ENCODE data around the gene FAM124A. TPM values are rescaled to one million over a fixed set of nuclear protein-coding genes. Genes with fewer than 3 reads are reported as not detected.

The FAM124A gene
- total and polyA plus RNA-seq, 2 donors from 2014 or later = 3.5 to 7.7 TPM

DNA sequence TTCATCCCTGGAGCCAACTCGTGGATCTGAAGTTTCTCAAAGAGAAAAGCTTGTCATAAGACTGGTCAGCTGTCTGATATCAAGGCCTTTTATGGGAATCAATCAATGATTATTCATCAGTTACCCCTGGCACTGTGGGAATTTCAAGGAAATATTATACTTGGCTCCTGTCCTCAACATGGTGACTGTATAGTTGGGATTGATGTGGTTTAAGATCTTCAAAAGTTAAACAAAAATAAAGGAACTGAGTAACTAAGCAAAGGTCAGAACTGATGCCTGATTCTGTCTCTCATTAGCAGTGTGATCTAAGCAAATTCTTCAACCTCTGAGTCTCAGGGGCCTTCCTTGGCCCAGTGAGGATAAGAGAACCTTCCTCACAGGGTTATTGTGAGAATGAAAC, 95.1 kb downstream of the FAM124A start:
- TF ChIP-seq, protein P1, sequence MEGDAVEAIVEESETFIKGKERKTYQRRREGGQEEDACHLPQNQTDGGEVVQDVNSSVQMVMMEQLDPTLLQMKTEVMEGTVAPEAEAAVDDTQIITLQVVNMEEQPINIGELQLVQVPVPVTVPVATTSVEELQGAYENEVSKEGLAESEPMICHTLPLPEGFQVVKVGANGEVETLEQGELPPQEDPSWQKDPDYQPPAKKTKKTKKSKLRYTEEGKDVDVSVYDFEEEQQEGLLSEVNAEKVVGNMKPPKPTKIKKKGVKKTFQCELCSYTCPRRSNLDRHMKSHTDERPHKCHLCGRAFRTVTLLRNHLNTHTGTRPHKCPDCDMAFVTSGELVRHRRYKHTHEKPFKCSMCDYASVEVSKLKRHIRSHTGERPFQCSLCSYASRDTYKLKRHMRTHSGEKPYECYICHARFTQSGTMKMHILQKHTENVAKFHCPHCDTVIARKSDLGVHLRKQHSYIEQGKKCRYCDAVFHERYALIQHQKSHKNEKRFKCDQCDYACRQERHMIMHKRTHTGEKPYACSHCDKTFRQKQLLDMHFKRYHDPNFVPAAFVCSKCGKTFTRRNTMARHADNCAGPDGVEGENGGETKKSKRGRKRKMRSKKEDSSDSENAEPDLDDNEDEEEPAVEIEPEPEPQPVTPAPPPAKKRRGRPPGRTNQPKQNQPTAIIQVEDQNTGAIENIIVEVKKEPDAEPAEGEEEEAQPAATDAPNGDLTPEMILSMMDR (IDR thresholded peaks at IDR 0.05; ENCODE audit: borderline replicate concordance, extremely low read depth, insufficient read depth) = no peak
- Histone ChIP-seq H3K9ac (ENCODE audit: low read length in 3 of 3) (no peak overlapping the region), H3K4me1 (ENCODE audit: control insufficient read depth in 2 of 3, insufficient read depth in 2 of 3, low read depth in 1 of 3, low read length in 3 of 3) (peaks cover 0 to 4% (median 0%) of the 10 kb centered on the region in 3 donors), H3K4me3 (ENCODE audit: low read length in 3 of 3) (no peak overlapping the region), H3K9me3 (ENCODE audit: control insufficient read depth in 2 of 3, insufficient read depth in 1 of 3, low read length in 3 of 3) (no peaks in the 10 kb centered on the region), H3K27ac (ENCODE audit: low read depth in 2 of 2, low read length in 2 of 2) (no peak overlapping the region), H3K27me3 (ENCODE audit: control insufficient read depth, insufficient read depth, low read length) (no peaks in the 10 kb centered on the region), H3K36me3 (ENCODE audit: control insufficient read depth in 2 of 3, insufficient read depth in 3 of 3, low read length in 3 of 3) (no peaks in the 10 kb centered on the region)
- FAIRE-seq (no peak), DNase-seq (no peak)
- intact Hi-C loops (cut with DNase I) = no loop called here

DNA sequence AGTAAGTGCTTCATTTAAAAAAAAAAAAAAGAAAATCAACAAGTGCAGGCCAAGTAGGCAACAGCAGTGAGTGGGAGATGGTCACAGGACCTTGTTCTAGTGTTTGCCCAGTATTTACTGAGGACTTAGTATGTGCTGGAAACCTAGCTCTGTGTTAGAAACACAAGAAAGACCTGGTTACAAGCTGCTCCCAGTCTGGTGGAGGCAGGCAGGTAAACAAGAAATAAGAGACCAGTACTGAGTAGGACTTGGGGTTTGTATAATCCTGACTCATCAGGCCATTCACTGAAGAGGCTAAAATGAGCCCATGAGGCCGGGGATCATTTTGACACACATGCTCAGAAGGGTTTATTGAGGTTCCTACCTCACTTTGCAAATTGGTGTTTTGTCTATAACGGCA, 95.8 kb downstream of the FAM124A start:
- H3K4me1 ChIP-seq (ENCODE audit: control insufficient read depth in 2 of 3, insufficient read depth in 2 of 3, low read depth in 1 of 3, low read length in 3 of 3) = peaks cover 0 to 4% (median 0%) of the 10 kb centered on the region in 3 donors
- no peak for FAIRE-seq
- TF ChIP-seq, protein P1 (IDR thresholded peaks at IDR 0.05; ENCODE audit: borderline replicate concordance, extremely low read depth, insufficient read depth) = no peak
- no peak overlapping the region for H3K9ac ChIP-seq (ENCODE audit: low read length in 3 of 3)
- no peak for DNase-seq
- H3K9me3 ChIP-seq (ENCODE audit: control insufficient read depth in 2 of 3, insufficient read depth in 1 of 3, low read length in 3 of 3) = no peaks in the 10 kb centered on the region
- no peak overlapping the region for H3K27ac ChIP-seq (ENCODE audit: low read depth in 2 of 2, low read length in 2 of 2)
- H3K36me3 ChIP-seq (ENCODE audit: control insufficient read depth in 2 of 3, insufficient read depth in 3 of 3, low read length in 3 of 3) = no peaks in the 10 kb centered on the region
- intact Hi-C loops (cut with DNase I) = no loop called here
- no peaks in the 10 kb centered on the region for H3K27me3 ChIP-seq (ENCODE audit: control insufficient read depth, insufficient read depth, low read length)
- H3K4me3 ChIP-seq (ENCODE audit: low read length in 3 of 3) = no peak overlapping the region

DNA sequence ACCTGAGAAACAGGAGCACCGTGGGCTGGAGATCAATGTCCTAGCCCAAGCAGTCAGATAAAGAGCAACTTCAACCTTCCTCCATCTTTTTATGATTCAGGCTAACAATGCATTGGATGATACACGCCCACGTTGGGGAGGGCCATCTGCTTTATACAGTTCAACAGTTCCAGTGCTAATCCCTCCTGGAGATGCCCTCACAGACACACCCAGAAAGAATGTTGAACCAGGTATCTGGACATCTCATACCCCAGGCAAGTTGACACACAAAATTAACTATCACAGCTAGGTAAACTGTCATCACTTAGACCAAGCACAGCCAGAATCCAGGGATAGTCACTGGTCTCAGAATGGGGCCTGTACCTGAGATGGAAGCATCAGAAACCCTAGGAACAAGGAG, 96.7 kb downstream of the FAM124A start:
- Histone ChIP-seq H3K9ac (ENCODE audit: low read length in 3 of 3) (no peak overlapping the region), H3K27ac (ENCODE audit: low read depth in 2 of 2, low read length in 2 of 2) (no peak overlapping the region), H3K4me3 (ENCODE audit: low read length in 3 of 3) (no peak overlapping the region), H3K4me1 (ENCODE audit: control insufficient read depth in 2 of 3, insufficient read depth in 2 of 3, low read depth in 1 of 3, low read length in 3 of 3) (peaks cover 0 to 4% (median 0%) of the 10 kb centered on the region in 3 donors), H3K27me3 (ENCODE audit: control insufficient read depth, insufficient read depth, low read length) (no peaks in the 10 kb centered on the region), H3K36me3 (ENCODE audit: control insufficient read depth in 2 of 3, insufficient read depth in 3 of 3, low read length in 3 of 3) (no peaks in the 10 kb centered on the region), H3K9me3 (ENCODE audit: control insufficient read depth in 2 of 3, insufficient read depth in 1 of 3, low read length in 3 of 3) (no peaks in the 10 kb centered on the region)
- DNase-seq = no peak
- FAIRE-seq = no peak
- intact Hi-C loops (cut with DNase I) = no loop called here
- TF ChIP-seq, protein P1 (IDR thresholded peaks at IDR 0.05; ENCODE audit: borderline replicate concordance, extremely low read depth, insufficient read depth) = no peak

DNA sequence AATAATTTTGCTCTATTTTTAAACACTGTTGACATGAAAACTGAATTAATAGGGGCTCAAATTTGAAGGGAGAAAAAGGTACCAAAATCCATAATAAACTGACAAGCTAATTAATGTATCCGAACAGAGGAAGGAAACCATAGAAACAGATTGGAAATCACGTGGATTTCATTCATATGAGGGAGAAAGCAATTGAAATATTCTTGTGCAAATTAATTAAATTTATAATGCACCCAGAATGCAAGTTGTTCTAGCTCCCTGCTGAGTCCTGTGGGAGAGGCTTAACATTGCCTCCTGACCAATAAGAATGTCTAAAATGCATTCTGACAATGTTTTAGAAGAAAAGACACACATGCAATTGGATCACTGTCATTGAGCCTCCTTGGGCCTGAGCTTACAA, 99.6 kb downstream of the FAM124A start:
- Histone ChIP-seq H3K4me1 (ENCODE audit: control insufficient read depth in 2 of 3, insufficient read depth in 2 of 3, low read depth in 1 of 3, low read length in 3 of 3) (no peaks in the 10 kb centered on the region), H3K9me3 (ENCODE audit: control insufficient read depth in 2 of 3, insufficient read depth in 1 of 3, low read length in 3 of 3) (no peaks in the 10 kb centered on the region), H3K27me3 (ENCODE audit: control insufficient read depth, insufficient read depth, low read length) (no peaks in the 10 kb centered on the region), H3K27ac (ENCODE audit: low read depth in 2 of 2, low read length in 2 of 2) (no peak overlapping the region), H3K4me3 (ENCODE audit: low read length in 3 of 3) (no peak overlapping the region), H3K9ac (ENCODE audit: low read length in 3 of 3) (no peak overlapping the region), H3K36me3 (ENCODE audit: control insufficient read depth in 2 of 3, insufficient read depth in 3 of 3, low read length in 3 of 3) (no peaks in the 10 kb centered on the region)
- DNase-seq = no peak
- no peak for FAIRE-seq
- intact Hi-C loops (cut with DNase I) = no loop called here
- TF ChIP-seq, protein P1 (IDR thresholded peaks at IDR 0.05; ENCODE audit: borderline replicate concordance, extremely low read depth, insufficient read depth) = no peak

All from kidney (tissue), 14 donors.